Body of pancreas (tissue), 4 donors: ENCODE data around the gene GNB4.

Experiments used
- POLR2A ChIP-seq, 3 donors: fragments of 450-650 bp; IDR thresholded peaks; one replicate each; pipeline ENCODE4 v1.6.1; 2016; ENCODE audit warnings: antibody characterized with exemption in 3 of 3, mild to moderate bottlenecking in 2 of 3
- TF ChIP-seq, protein P1 (sequence below), 7 experiments: fragments of 450-650 bp in 4 of 7; fragments of 200-600 bp in 3 of 7; sonication (generic) in 3 of 7; IDR thresholded peaks; one replicate each; pipeline ENCODE4 v1.5.1; 2016 to 2019; ENCODE audit warnings: antibody characterized with exemption in 7 of 7

- TF ChIP-seq, protein P1, sequence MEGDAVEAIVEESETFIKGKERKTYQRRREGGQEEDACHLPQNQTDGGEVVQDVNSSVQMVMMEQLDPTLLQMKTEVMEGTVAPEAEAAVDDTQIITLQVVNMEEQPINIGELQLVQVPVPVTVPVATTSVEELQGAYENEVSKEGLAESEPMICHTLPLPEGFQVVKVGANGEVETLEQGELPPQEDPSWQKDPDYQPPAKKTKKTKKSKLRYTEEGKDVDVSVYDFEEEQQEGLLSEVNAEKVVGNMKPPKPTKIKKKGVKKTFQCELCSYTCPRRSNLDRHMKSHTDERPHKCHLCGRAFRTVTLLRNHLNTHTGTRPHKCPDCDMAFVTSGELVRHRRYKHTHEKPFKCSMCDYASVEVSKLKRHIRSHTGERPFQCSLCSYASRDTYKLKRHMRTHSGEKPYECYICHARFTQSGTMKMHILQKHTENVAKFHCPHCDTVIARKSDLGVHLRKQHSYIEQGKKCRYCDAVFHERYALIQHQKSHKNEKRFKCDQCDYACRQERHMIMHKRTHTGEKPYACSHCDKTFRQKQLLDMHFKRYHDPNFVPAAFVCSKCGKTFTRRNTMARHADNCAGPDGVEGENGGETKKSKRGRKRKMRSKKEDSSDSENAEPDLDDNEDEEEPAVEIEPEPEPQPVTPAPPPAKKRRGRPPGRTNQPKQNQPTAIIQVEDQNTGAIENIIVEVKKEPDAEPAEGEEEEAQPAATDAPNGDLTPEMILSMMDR (IDR thresholded peaks at IDR 0.05) = no peak
- TF ChIP-seq POLR2A (IDR thresholded peaks at IDR 0.05) = no peak
Measured at GRCh38 chr3:179450901-179451264, 387 bp downstream of the GNB4 start.
